ENCODE data around the gene SFXN3. TPM values are rescaled to one million over a fixed set of nuclear protein-coding genes. Genes with fewer than 3 reads are reported as not detected.

The SFXN3 gene
- total and polyA plus RNA-seq, 2 of the 13 experiments (the other 11 are each of a cell fraction or from before 2014, with no cell fraction given), result 16.8 to 71.5 TPM

GRCh38 chr10:101031796-101032636, 982 bp downstream of the SFXN3 start (continued):
- TF ChIP-seq, protein P1, sequence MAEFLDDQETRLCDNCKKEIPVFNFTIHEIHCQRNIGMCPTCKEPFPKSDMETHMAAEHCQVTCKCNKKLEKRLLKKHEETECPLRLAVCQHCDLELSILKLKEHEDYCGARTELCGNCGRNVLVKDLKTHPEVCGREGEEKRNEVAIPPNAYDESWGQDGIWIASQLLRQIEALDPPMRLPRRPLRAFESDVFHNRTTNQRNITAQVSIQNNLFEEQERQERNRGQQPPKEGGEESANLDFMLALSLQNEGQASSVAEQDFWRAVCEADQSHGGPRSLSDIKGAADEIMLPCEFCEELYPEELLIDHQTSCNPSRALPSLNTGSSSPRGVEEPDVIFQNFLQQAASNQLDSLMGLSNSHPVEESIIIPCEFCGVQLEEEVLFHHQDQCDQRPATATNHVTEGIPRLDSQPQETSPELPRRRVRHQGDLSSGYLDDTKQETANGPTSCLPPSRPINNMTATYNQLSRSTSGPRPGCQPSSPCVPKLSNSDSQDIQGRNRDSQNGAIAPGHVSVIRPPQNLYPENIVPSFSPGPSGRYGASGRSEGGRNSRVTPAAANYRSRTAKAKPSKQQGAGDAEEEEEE (CRISPR knock-in tag; IDR thresholded peaks at IDR 0.05; ENCODE audit: borderline replicate concordance), result no peak
- TF ChIP-seq CREB3 (CRISPR knock-in tag; IDR thresholded peaks at IDR 0.05), result 0 out of 2 replicates have a peak, but pooled peaks have one; percentile 36
- TF ChIP-seq HIC2 (CRISPR knock-in tag; IDR thresholded peaks at IDR 0.05; ENCODE audit: low read depth), result peak; percentile 75; the same call in 1 of the 2 replicates
- TF ChIP-seq AGO2 (optimal IDR thresholded peaks at IDR 0.05; ENCODE audit: low read depth, low read length), result peak; percentile 54
- TF ChIP-seq ZNF678 (CRISPR knock-in tag; IDR thresholded peaks at IDR 0.05), result no peak
- no peak for TF ChIP-seq CAMTA2 (CRISPR knock-in tag; IDR thresholded peaks at IDR 0.05; ENCODE audit: borderline replicate concordance)
- TF ChIP-seq ZFP41 (CRISPR knock-in tag; IDR thresholded peaks at IDR 0.05; ENCODE audit: borderline replicate concordance), result no peak
- no peak for TF ChIP-seq ZNF619 (CRISPR knock-in tag; IDR thresholded peaks at IDR 0.05)
- peak; percentile 33; the same call in 1 of the 2 replicates for TF ChIP-seq MED13 (CRISPR knock-in tag; IDR thresholded peaks at IDR 0.05)
- no peak for TF ChIP-seq CBX2 (IDR thresholded peaks at IDR 0.05; ENCODE audit: low read depth, low read length)
- TF ChIP-seq CBX2 (CRISPR knock-in tag; IDR thresholded peaks at IDR 0.05; ENCODE audit: low read depth), result no peak
- no peak for TF ChIP-seq ZNF589 (CRISPR knock-in tag; conservative IDR thresholded peaks at IDR 0.05)
- no peak for TF ChIP-seq ASH2L (IDR thresholded peaks at IDR 0.05; ENCODE audit: insufficient read length, low read depth, low read length)
- no peak for TF ChIP-seq HOMEZ (CRISPR knock-in tag; IDR thresholded peaks at IDR 0.05; ENCODE audit: low read depth)
- no peak for TF ChIP-seq PHB2 (IDR thresholded peaks at IDR 0.05; ENCODE audit: partially characterized antibody)
- TF ChIP-seq ZNF124 (CRISPR knock-in tag; IDR thresholded peaks at IDR 0.05), result no peak
- TF ChIP-seq CREB1 (IDR thresholded peaks at IDR 0.05), result peak; percentile 81
- TF ChIP-seq CREB1 (CRISPR knock-in tag; IDR thresholded peaks at IDR 0.05), result peak; percentile 63
- no peak for TF ChIP-seq ZSCAN31 (CRISPR knock-in tag; IDR thresholded peaks at IDR 0.05; ENCODE audit: low read depth)
- no peak for TF ChIP-seq ETV6 (CRISPR knock-in tag; conservative IDR thresholded peaks at IDR 0.05)
- TF ChIP-seq YEATS4 (CRISPR knock-in tag; IDR thresholded peaks at IDR 0.05; ENCODE audit: borderline replicate concordance), result 0 out of 2 replicates have a peak, but pooled peaks have one; percentile 32
- 0 out of 2 replicates have a peak, but pooled peaks have one; percentile 36 for TF ChIP-seq ZNF230 (CRISPR knock-in tag; IDR thresholded peaks at IDR 0.05)
- peak; percentile 17; the same call in 1 of the 2 replicates for TF ChIP-seq ATF2 (CRISPR knock-in tag; IDR thresholded peaks at IDR 0.05)
